GM19099 (cell line): ENCODE data around the gene RAPGEF1.

Experiments used
- POLR2A ChIP-seq: IDR thresholded peaks from 3 replicates; pipeline ENCODE4 v1.6.1; 2011; ENCODE audit warnings: low read depth; ENCODE audit not compliant: insufficient read length; ENCODE audit errors: extremely low read depth

Gene RAPGEF1

GRCh38 chr9:131566158-131566557 is 173.7 kb downstream of the RAPGEF1 start:
- no peak for TF ChIP-seq POLR2A

GRCh38 chr9:131565369-131565768 is 174.5 kb downstream of the RAPGEF1 start:
- no peak for TF ChIP-seq POLR2A

GRCh38 chr9:131562032-131562959 is 177.6 kb downstream of the RAPGEF1 start:
- no peak for TF ChIP-seq POLR2A

- no peak for TF ChIP-seq POLR2A
These were observed 180.4 kb downstream of the RAPGEF1 start for GRCh38 chr9:131559421-131560000.

GRCh38 chr9:131557855-131558548 is 181.9 kb downstream of the RAPGEF1 start:
- no peak for TF ChIP-seq POLR2A

GRCh38 chr9:131555841-131556673 is 183.8 kb downstream of the RAPGEF1 start:
- no peak for TF ChIP-seq POLR2A

GRCh38 chr9:131554843-131555351 is 185.0 kb downstream of the RAPGEF1 start:
- no peak for TF ChIP-seq POLR2A

GRCh38 chr9:131554087-131554842 is 185.6 kb downstream of the RAPGEF1 start:
- no peak for TF ChIP-seq POLR2A

- no peak for TF ChIP-seq POLR2A
These were observed 187.8 kb downstream of the RAPGEF1 start for GRCh38 chr9:131552030-131552429.

- TF ChIP-seq POLR2A, result no peak
These were observed 193.4 kb downstream of the RAPGEF1 start for GRCh38 chr9:131546336-131547084.

GRCh38 chr9:131545786-131546335 is 194.0 kb downstream of the RAPGEF1 start:
- TF ChIP-seq POLR2A, result no peak

GRCh38 chr9:131545003-131545785 is 194.7 kb downstream of the RAPGEF1 start, which contains the start of gene PRRT1B:
PRRT1B (plus strand) TSS chr9:131545523; CDS start chr9:131545616, 93 bp downstream.
- TF ChIP-seq POLR2A, result no peak
